Left renal cortex interstitium (tissue), 4 donors: ENCODE data around the gene RHOT1. TPM values are rescaled to one million over a fixed set of nuclear protein-coding genes. Genes with fewer than 3 reads are reported as not detected.

ENCODE experiments used
- DNase-seq, 4 donors: peaks; one replicate each; pipeline ENCODE4 v3.0.0-alpha.2; 2013; ENCODE audit warnings: low read depth in 4 of 4, low spot score in 2 of 4, missing footprints in 1 of 4
- polyA plus RNA-seq, 4 donors: library from polyadenylated mRNA; unstranded; fragments of 120-200 nt; gene quantifications; one replicate each; pipeline ENCODE4 v1.2.1, GENCODE V29; 2013; ENCODE audit not compliant: insufficient read length in 4 of 4

The RHOT1 gene
- polyA plus RNA-seq, 4 donors = 46.0 to 61.2 (median 52.5) TPM

GRCh38 chr17:32266389-32267301, 124.3 kb downstream of the RHOT1 start:
- no peak for DNase-seq

GRCh38 chr17:32267690-32268205, 125.4 kb downstream of the RHOT1 start:
- no peak for DNase-seq

GRCh38 chr17:32268734-32269288, 126.5 kb downstream of the RHOT1 start:
- DNase-seq = no peak

- no peak for DNase-seq
These were observed 127.1 kb downstream of the RHOT1 start for GRCh38 chr17:32269377-32269776.

GRCh38 chr17:32271844-32272243, 129.5 kb downstream of the RHOT1 start:
- DNase-seq = no peak

- no peak for DNase-seq
These were observed 131.8 kb downstream of the RHOT1 start for GRCh38 chr17:32274101-32274500.

- no peak for DNase-seq
These were observed 132.3 kb downstream of the RHOT1 start for GRCh38 chr17:32274643-32275042.

Other genes with a start within 250 kb of the RHOT1 start
- gene UTP6, start 240.8 kb upstream of the RHOT1 start, polyA plus RNA-seq = 100 to 1,000 TPM in 1 of 4 donors, 10 to 100 TPM in 3; 63.2 to 101 (median 74.2) TPM
- gene SUZ12, start 205.5 kb upstream of the RHOT1 start, polyA plus RNA-seq = 10 to 100 TPM; 42.4 to 51.0 (median 46.4) TPM
- gene LRRC37B, start 135.1 kb upstream of the RHOT1 start, polyA plus RNA-seq = 10 to 100 TPM; 15.7 to 37.7 (median 22.6) TPM
- gene RHBDL3, start 123.3 kb downstream of the RHOT1 start, polyA plus RNA-seq = 1 to 10 TPM; 1.2 to 1.8 (median 1.6) TPM
- 10 to 100 TPM; 38.6 to 59.7 (median 42.8) TPM for gene C17orf75, start 199.7 kb downstream of the RHOT1 start, polyA plus RNA-seq
- 100 to 1,000 TPM; 170 to 300 (median 246) TPM for gene ZNF207, start 207.7 kb downstream of the RHOT1 start, polyA plus RNA-seq